GM23248 (cell line): Measurements from ENCODE around the gene PTDSS2. TPM values are rescaled to one million over a fixed set of nuclear protein-coding genes. Genes with fewer than 3 reads are reported as not detected.

Experiments
- DNase-seq: peaks from one replicate; pipeline ENCODE4 v3.0.0-alpha.2; 2015
- H2AFZ ChIP-seq: fragments of 200-600 bp; sonication (generic); 2 replicates; pipeline ENCODE4 v1.6.1; 2016; ENCODE audit warnings: antibody characterized with exemption
- H3F3A ChIP-seq: fragments of 200-600 bp; sonication (generic); 2 replicates; pipeline ENCODE4 v1.6.1; 2016; ENCODE audit warnings: mild to moderate bottlenecking, antibody characterized with exemption, mixed run types; ENCODE audit not compliant: insufficient read depth
- H3K27ac ChIP-seq: fragments of 200-600 bp; sonication (generic); 2 replicates; pipeline ENCODE4 v1.5.1; 2016; ENCODE audit warnings: mild to moderate bottlenecking
- H3K27me3 ChIP-seq: fragments of 200-600 bp; sonication (generic); replicated peaks from 2 replicates; pipeline ENCODE4 v1.6.1; 2016; ENCODE audit warnings: mild to moderate bottlenecking; ENCODE audit not compliant: insufficient read depth
- H3K36me3 ChIP-seq: fragments of 200-600 bp; sonication (generic); 2 replicates; pipeline ENCODE4 v1.6.1; 2016; ENCODE audit warnings: low read depth, mild to moderate bottlenecking
- H3K4me1 ChIP-seq: fragments of 200-600 bp; sonication (generic); 2 replicates; pipeline ENCODE4 v1.6.1; 2016; ENCODE audit warnings: mild to moderate bottlenecking; ENCODE audit not compliant: insufficient read depth
- H3K4me2 ChIP-seq: fragments of 200-600 bp; sonication (generic); one replicate; pipeline ENCODE4 v1.6.1; 2016; ENCODE audit warnings: mild to moderate bottlenecking; ENCODE audit not compliant: unreplicated experiment
- H3K4me3 ChIP-seq: fragments of 200-600 bp; sonication (generic); 2 replicates; pipeline ENCODE4 v1.5.1; 2016; ENCODE audit warnings: mild to moderate bottlenecking
- H3K79me2 ChIP-seq: fragments of 200-600 bp; sonication (generic); 2 replicates; pipeline ENCODE4 v1.6.1; 2016; ENCODE audit warnings: mild to moderate bottlenecking; ENCODE audit not compliant: insufficient read depth
- H3K9ac ChIP-seq: fragments of 200-600 bp; sonication (generic); 2 replicates; pipeline ENCODE4 v1.6.1; 2016; ENCODE audit warnings: mild to moderate bottlenecking
- H3K9me2 ChIP-seq: fragments of 200-600 bp; sonication (generic); 2 replicates; pipeline ENCODE4 v1.6.1; 2016; ENCODE audit warnings: mixed run types, mild to moderate bottlenecking, moderate library complexity; ENCODE audit not compliant: insufficient read depth
- H3K9me3 ChIP-seq: fragments of 200-600 bp; sonication (generic); one replicate; pipeline ENCODE4 v1.6.1; 2017; ENCODE audit warnings: low read depth
- H4K20me1 ChIP-seq: fragments of 200-600 bp; sonication (generic); 2 replicates; pipeline ENCODE4 v1.6.0; 2016; ENCODE audit not compliant: insufficient read depth
- EZH2 ChIP-seq: fragments of 200-600 bp; sonication (generic); IDR thresholded peaks from 2 replicates; pipeline ENCODE4 v1.6.1; 2018; ENCODE audit warnings: antibody characterized with exemption, mild to moderate bottlenecking; ENCODE audit not compliant: insufficient read depth, poor library complexity, severe bottlenecking
- EZH2phosphoT487 ChIP-seq: fragments of 200-600 bp; sonication (generic); IDR thresholded peaks from 2 replicates; pipeline ENCODE4 v1.6.1; 2018; ENCODE audit warnings: antibody characterized with exemption, moderate library complexity, mild to moderate bottlenecking, low read depth; ENCODE audit not compliant: insufficient read depth
- WGBS, 2 experiments: methylation state at CpG; one replicate each; pipeline ENCODE4 v1.1.6; 2015 to 2017; ENCODE audit warnings: low lambda C conversion rate in 2 of 2, low coverage in 1 of 2; ENCODE audit errors: missing lambda C conversion rate in 2 of 2; 5-methylcytosine and 5-hydroxymethylcytosine counted together
- in situ Hi-C: fragments of 300-500 bp; cut with MboI; formaldehyde crosslinking; loops from 2 replicates; pipeline ENCODE4 v1.15.0; 2020
- polyA plus RNA-seq: library from polyadenylated mRNA; unstranded; fragments of >200 nt; fragmentation: Nextera tagmentation; extraction: Ambion mirVana; gene quantifications from 2 replicates; pipeline ENCODE4 v1.2.1, GENCODE V29; 2016
- total RNA-seq: library from RNA; depleted of rRNA; stranded (reverse); fragments of >200 nt; shearing (Covaris generic); gene quantifications from 2 replicates; pipeline ENCODE4 v1.2.3, GENCODE V29; 2014

The PTDSS2 gene
- total and polyA plus RNA-seq, 2 experiments from 2014 or later: 22.2 to 44.1 TPM

GRCh38 chr11:455566-456147, 5.6 kb downstream of the PTDSS2 start:
- no peak for TF ChIP-seq EZH2phosphoT487
- no peak for TF ChIP-seq EZH2
- Histone ChIP-seq H3K79me2 (peaks cover 86% of the 10 kb centered on the region), H3K27me3 (no peaks in the 10 kb centered on the region), H3K4me2 (no peak overlapping the region), H2AFZ (no peak overlapping the region), H3K4me3 (no peak overlapping the region), H3K9me2 (no peaks in the 10 kb centered on the region), H3K36me3 (no peaks in the 10 kb centered on the region), H3K9me3 (no peaks in the 10 kb centered on the region), H3K9ac (no peak overlapping the region), H3K27ac (no peak overlapping the region), H3F3A (no peaks in the 10 kb centered on the region), H4K20me1 (no peaks in the 10 kb centered on the region), H3K4me1 (peaks cover 4% of the 10 kb centered on the region; the same call in 1 of the 2 replicates)
- in situ Hi-C loops: no loop called here
- DNase-seq: no peak
- WGBS, 2 experiments: 90 to 91% methylated on average over 23 of the region's 23 CpGs

GRCh38 chr11:456533-456932, 6.5 kb downstream of the PTDSS2 start:
- TF ChIP-seq EZH2phosphoT487 (no peak), EZH2 (no peak)
- 68 to 82% methylated on average over 7 of the region's 7 CpGs for WGBS, 2 experiments
- H3K4me3 ChIP-seq: no peak overlapping the region
- peaks cover 79% of the 10 kb centered on the region for H3K79me2 ChIP-seq
- H4K20me1 ChIP-seq: no peaks in the 10 kb centered on the region
- H3K27me3 ChIP-seq: no peaks in the 10 kb centered on the region
- H3K4me1 ChIP-seq: peaks cover under 1% of the 10 kb centered on the region; the same call in 1 of the 2 replicates
- H2AFZ ChIP-seq: no peak overlapping the region
- no peak for DNase-seq
- in situ Hi-C loops: no loop called here
- H3K4me2 ChIP-seq: no peak overlapping the region
- H3F3A ChIP-seq: no peaks in the 10 kb centered on the region
- no peaks in the 10 kb centered on the region for H3K9me2 ChIP-seq
- H3K27ac ChIP-seq: no peak overlapping the region
- no peaks in the 10 kb centered on the region for H3K9me3 ChIP-seq
- H3K9ac ChIP-seq: no peak overlapping the region
- H3K36me3 ChIP-seq: no peaks in the 10 kb centered on the region

- Histone ChIP-seq H3K36me3 (no peaks in the 10 kb centered on the region), H3K4me2 (no peak overlapping the region), H3K9me3 (no peaks in the 10 kb centered on the region), H3K4me1 (no peaks in the 10 kb centered on the region), H3K79me2 (peaks cover 75% of the 10 kb centered on the region), H3K9me2 (no peaks in the 10 kb centered on the region), H3K27ac (no peak overlapping the region), H3F3A (no peaks in the 10 kb centered on the region), H3K27me3 (no peaks in the 10 kb centered on the region), H2AFZ (no peak overlapping the region), H3K4me3 (no peak overlapping the region), H3K9ac (no peak overlapping the region), H4K20me1 (no peaks in the 10 kb centered on the region)
- in situ Hi-C loops: no loop called here
- WGBS, 2 experiments: 68% methylated on average over 23 of the region's 23 CpGs
- DNase-seq: no peak
- TF ChIP-seq EZH2phosphoT487: no peak
- TF ChIP-seq EZH2: no peak
These were observed 7.2 kb downstream of the PTDSS2 start for GRCh38 chr11:457111-457760.

- in situ Hi-C loops: no loop called here
- Histone ChIP-seq H3K9ac (no peak overlapping the region), H3K36me3 (no peaks in the 10 kb centered on the region), H3K9me2 (no peaks in the 10 kb centered on the region), H3K9me3 (no peaks in the 10 kb centered on the region), H4K20me1 (no peaks in the 10 kb centered on the region), H2AFZ (no peak overlapping the region), H3F3A (no peaks in the 10 kb centered on the region), H3K79me2 (peaks cover 53% of the 10 kb centered on the region), H3K27me3 (no peaks in the 10 kb centered on the region), H3K4me3 (no peak overlapping the region), H3K4me1 (no peaks in the 10 kb centered on the region), H3K27ac (no peak overlapping the region), H3K4me2 (no peak overlapping the region)
- TF ChIP-seq EZH2phosphoT487 (no peak), EZH2 (no peak)
- 94 to 95% methylated on average over 24 of the region's 24 CpGs for WGBS, 2 experiments
- no peak for DNase-seq
These were observed 9.6 kb downstream of the PTDSS2 start for GRCh38 chr11:459511-460220.
